Measurements from ENCODE around the gene NRXN2.

DNA sequence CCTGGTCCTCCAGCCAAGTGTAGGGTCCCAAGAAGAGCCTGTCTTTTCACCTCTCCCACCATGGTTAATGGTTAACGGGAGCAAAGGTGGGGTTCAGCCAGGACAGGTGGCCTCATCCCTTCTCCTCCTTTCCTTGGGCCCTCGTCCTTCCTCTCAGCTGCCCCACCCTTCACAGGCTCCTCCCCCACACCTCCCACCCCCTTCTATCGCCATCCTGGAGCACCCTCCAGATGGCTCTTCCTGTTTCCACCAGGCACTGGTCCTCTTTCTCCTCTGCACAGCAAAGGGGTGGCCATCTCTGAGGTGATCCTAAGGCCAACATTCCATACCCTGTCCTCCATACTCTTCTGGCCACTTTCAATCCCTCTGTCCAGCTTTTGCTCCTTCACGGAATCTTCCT, 83.1 kb downstream of the NRXN2 start:
- TF ChIP-seq POLR2A (IDR thresholded peaks at IDR 0.05; ENCODE audit: low read length) (no peak), GATA1 (IDR thresholded peaks at IDR 0.05; ENCODE audit: low read depth, low read length) (no peak)
